Renal pelvis (tissue), 4 donors: ENCODE data around the gene CACNB4. TPM values are rescaled to one million over a fixed set of nuclear protein-coding genes. Genes with fewer than 3 reads are reported as not detected.
"Not testable (repeated sequence)": the region's sequence is repeated elsewhere in the genome, so short reads cannot be mapped to it uniquely, and the experiment has no call there.

Experiments
- DNase-seq: peaks from one replicate; pipeline ENCODE4 v3.0.0-alpha.2; 2013
- polyA plus RNA-seq, 3 donors: library from polyadenylated mRNA; unstranded; fragments of 120-200 nt; gene quantifications; one replicate each; pipeline ENCODE4 v1.2.1, GENCODE V29; 2013; ENCODE audit not compliant: insufficient read length in 3 of 3

CACNB4 gene
- polyA plus RNA-seq, 3 donors = 9.5 to 14.4 (median 13.3) TPM

GRCh38 chr2:152028182-152028862 is 70.5 kb downstream of the CACNB4 start:
- no peak for DNase-seq

DNA sequence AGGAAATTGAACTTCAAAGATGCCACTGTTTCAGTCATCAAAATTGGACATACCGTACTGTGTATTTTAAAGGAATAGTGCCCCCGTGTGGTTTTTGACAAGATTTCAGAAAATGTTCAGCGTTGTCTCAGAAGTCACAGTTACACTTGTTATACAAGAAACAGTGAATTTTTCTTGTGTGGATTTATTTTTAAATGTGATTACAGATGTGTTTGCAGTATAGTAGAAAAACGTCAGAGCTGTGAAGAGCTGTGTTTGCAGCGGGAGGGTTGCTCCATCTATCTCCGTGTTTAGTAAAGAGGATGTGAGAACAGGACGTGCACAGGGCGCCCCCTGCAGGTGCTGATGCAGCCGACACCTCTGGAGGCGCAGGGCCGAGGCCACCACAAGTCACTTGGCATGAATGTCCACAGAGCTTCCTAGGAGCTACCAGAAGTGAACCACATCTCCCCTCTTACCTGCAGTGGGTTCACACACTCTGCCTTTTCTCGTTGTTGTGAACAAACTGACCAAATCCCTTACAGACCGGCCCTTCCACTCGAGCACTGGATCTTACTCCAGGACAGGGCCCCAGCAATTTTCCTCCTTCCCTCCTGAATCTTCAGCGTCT is 73.1 kb downstream of the CACNB4 start:
- peak; percentile 77 for DNase-seq

DNA sequence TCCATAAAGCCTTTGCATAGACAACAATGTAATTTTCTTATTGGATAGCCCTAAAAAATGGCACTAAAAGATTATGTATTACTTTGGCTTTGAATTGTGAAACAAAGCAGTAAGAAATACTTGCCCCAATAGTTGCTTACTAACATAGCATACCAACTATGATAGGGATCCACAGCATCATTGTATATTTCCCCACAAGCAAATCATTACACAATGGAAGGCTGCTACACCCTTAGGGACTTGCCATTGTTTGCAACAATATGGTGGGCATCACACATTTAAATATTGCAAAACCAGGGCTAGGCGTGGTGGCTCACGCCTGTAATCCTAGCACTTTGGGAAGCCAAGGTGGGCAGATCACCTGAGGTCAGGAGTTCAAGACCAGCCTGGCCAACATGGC is 74.4 kb downstream of the CACNB4 start:
- no peak for DNase-seq

DNA sequence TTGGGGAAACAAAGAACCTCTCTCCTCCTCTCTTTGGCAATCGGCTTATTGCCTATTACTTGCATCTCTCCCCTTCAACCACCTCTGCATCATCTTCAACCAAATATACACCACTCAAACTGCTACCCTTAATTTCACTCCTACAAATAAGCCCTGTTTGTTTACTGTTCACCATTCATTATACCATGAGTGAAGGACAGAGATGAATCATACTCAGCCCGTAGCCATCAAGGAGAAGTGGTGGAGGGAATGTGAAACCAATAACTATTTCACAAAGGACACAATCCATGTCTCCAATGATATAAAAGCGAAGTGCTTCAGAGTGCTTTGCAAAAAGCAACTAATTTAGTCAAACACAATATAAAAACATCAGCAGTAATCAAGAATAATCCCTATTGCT is 76.8 kb downstream of the CACNB4 start:
- DNase-seq = no peak

GRCh38 chr2:152021001-152021400 is 77.8 kb downstream of the CACNB4 start:
- not testable (repeated sequence) for DNase-seq

GRCh38 chr2:152019732-152020131 is 79.1 kb downstream of the CACNB4 start:
- no peak for DNase-seq

DNA sequence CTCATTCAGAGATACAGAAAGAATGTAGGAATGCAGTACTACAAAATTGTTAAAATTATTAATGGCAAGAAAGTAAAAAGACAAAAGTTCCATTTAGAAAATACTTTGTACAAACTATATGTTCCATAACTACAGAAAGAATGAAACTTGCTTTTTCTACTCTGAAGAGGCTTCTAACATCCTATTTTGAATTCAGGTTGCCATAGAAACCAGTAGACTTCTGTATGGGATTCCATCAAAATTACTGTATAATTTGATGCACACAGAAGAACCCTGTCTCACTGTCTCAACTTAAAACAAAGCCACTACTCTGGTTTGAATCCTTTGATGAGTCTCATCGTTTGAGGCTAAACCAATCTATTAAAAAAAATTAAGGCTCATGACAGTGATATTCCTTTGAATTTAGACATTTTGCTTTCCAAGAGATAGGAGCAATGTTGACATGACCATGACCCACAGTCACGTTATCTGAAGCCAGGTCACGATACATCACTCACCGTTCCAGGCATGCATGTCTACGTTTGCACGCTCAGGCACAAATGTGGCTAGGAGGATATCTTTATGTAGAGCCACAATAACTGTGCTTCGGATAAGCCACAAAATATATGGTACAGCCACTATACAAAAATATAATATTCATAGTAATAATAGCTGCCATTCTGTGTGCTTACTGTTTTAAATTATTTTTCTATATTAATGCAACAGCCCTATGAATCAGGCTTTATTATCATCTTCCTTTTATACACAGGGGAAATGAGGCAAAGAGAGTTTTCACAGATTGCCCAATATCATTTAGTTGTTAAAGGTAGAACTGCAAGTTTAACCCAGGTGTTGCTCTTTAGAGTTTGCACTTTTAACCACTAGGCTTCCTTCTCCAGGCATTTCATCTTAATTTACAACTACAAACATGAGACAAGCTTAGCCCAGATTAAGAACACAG is 82.4 kb downstream of the CACNB4 start:
- no peak for DNase-seq

DNA sequence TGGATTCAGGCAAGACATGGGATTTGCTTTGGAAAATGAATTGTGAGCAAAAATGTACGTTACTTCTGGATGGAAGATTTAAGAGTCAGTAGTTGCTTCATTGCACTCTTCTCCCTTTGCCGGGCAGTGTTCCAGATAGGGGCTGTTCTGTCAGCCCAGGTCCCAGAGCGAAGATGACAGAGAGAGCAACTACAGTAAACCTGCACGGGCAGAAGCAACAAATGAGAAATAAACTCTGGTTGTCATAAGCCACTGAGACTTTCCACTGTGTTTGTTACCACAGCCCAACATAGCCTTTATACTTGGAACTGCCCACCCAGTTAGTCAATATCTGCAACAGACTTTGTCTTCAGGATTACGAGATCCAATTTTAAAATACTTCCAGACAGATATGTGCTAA is 83.3 kb downstream of the CACNB4 start:
- no peak for DNase-seq

DNA sequence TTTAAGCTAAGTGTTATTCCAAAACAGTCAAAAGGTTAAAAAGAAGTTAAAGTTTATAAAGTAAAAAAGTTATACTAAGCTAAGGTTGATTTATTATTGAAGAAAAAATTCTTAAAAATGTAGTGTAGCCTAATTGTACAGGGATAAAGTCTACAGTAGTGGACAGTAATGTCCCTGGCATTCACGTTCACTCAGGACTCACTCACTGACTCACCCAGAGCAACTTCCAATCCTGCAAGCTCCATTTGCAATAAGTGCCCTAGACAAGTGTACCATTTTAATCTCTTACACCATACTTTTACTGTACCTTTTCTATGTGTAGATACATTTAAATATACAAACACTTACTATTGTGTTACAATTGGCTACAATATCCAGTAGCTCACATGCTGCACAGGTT is 86.1 kb downstream of the CACNB4 start:
- DNase-seq = no peak

DNA sequence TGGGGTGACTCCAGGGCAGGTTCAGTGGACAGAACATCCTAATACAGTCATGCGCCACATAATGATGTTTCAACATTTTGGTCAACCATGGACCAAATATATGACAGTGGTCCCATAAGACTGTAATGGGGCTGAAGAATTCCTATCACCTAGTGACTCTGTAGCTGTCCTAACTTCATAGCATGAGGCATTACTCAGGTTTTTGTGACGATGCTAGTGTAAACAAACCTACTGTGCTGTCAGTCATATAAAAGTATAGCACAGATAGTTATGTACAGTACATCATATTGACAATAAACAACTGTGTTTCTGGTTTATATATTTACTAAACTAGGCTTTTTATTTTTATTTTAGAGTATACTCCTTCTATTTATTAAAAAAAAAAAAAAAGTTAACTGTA is 87.1 kb downstream of the CACNB4 start:
- DNase-seq = no peak

GRCh38 chr2:152005607-152006006 is 93.2 kb downstream of the CACNB4 start:
- DNase-seq = no peak

GRCh38 chr2:152003283-152003682 is 95.6 kb downstream of the CACNB4 start:
- DNase-seq = not testable (repeated sequence)

DNA sequence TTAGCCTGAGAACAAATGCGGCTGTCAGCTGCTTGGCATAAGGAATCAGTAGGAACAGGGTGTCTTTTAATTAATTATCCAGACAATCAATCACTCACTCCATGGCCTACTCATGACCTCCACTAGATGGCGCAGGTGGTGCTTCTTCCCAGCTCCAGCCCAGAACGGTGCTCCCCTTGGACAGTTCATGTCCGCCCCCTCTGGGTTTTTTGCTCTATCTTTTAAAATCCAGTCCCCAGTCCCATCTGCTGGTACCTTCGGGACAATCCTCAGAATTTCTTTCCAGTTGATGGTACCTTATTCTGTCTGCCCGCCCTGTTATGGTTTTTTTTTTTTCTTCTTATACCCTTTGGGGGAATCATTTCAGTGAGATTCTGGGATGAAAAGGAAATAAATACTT is 99.8 kb downstream of the CACNB4 start:
- no peak for DNase-seq

DNA sequence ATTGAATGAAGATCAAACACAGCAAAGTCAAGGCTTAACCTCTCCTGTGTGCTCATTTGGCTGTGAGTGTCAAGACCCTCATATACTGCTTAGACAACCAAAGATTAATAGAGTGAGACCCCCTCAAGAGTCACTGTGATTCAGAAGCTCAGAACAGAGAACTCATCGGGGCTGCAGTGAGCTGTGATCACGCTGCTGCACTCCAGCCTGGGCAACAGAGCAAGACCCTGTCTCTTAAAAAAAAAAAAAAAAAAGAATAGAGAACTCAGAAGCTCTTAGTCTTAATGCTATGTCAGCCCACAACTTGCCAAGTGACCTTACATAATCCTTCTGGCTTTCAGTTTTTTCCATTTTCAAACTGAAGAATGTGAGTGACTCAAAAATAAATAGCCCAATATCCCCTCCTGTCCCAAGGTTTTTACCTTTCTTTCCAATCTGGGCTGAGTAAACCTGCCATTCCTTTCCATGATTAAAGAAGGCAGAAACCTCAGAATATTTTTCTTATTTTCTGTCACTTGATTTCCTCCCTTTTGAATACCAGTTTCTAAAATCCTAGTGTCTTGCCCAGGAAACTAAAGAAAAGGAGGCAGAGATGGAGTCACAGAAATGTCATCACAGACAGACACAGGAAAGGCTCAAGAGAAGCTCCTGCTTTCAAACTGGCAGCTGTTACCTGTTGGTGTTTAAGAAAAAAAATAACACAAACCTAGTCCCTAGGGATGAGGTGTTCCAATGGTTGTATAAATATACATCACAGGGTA is 102.4 kb downstream of the CACNB4 start:
- no peak for DNase-seq

DNA sequence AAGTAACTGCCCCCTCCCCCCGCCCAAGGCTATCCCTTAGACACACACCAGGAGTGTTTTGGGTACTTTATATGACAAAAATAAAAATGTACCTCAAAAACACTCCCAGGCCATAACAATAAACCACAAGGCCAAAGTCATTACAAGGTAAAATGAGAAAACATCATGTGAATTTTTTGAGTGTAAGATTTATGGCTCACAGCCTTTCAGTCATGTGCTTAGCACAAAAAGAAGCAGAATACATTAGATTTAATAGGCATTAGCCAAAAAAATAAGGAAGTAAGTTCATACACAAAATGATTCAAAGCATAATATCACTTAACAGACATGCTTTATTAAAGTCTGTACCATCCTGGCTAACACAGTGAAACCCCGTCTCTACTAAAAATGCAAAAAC is 103.7 kb downstream of the CACNB4 start:
- no peak for DNase-seq

GRCh38 chr2:151994178-151994577 is 104.7 kb downstream of the CACNB4 start:
- not testable (repeated sequence) for DNase-seq

GRCh38 chr2:151991010-151991409 is 107.8 kb downstream of the CACNB4 start:
- DNase-seq = no peak

DNA sequence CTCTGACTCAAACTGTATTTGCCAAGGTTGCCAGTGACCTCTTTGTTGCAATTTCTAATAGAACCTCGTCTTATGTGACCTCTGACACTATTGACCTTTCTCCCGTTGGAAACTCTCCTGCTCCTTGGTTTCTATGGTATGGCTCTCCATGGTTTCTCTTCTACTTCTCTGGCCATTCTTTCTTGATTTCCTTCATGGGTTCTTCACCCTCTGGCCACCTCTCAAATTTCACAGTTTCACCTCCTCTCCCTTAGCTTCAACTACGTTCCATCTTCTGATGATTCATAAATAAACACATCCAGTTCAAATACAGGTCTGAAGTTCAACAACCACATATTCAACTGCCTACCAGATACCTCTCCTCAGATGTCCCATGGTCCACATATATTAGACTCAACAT is 109.5 kb downstream of the CACNB4 start:
- DNase-seq = no peak

DNA sequence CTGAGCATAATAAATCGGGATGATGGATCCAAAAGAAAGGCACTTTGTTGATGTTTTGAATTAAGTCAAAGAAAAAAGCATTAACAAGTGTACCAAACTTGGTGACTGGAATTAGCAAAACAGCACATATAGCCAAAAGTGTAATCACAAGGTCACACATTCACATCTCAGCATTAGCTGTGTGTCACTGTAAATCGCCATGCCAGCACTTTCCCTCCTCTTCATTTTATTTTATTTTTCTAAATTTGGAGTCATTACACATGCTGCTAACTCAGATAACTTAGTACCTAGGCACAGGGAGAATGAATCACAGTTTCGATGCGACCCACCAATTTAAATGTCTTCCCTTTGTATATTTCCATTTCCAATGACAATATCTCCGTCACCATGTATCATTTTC is 111.4 kb downstream of the CACNB4 start:
- no peak for DNase-seq

DNA sequence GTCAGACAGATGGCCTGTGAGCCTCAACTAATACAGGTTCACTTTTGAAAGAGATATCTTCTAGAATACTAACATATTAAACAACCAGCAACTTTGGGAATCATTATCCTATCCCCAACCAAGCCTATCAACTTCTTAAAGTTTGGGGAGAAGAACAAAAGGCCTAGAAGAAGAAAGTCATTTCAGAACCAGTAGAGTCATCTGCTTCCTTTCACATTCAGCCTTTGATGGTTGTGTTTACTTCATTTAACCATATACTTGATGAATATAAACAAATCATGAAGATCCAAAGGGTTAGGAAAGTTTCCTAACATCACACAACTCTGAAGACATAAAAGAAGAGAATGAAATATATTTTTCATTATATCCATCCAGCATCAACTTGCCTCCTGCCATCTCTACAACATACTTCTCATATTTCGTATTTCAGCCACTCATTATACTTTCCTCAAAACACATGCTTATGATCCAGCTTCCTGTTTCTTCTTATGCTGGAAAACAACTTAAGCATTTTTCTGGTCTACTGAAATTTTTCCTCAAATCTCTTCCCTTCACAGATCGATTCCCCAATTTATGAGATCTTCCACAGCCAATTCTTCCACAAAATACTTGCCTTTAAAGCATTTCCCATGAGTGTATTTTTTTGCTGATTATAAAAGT is 114.3 kb downstream of the CACNB4 start:
- no peak for DNase-seq

GRCh38 chr2:151983221-151983620 is 115.6 kb downstream of the CACNB4 start:
- DNase-seq = no peak

DNA sequence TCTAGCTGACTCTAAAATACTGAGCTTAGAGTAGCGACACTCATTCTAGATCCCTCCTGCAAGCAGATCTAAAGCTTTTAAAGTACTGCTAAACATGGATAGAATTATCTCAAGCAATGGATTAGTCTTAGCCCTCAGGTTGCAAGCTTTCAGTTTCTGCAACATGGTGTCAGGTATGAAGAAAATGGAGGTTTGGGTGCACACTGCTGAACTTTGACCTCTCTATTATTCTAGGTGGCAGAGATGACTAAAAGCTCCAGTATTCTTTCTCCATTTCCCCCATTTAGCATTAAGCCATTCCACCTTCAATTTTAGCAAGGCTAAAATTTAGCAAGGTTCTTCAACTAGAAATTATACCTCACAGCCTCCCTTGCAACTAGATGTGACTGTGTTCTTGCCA is 117.0 kb downstream of the CACNB4 start:
- no peak for DNase-seq
